HepG2 (cell line): ENCODE measurements around the gene SLAIN2. TPM values are rescaled to one million over a fixed set of nuclear protein-coding genes. Genes with fewer than 3 reads are reported as not detected.

Source experiments
- ATF7 ChIP-seq, 2 experiments: fragments of 450-650 bp in 1 of 2; sonication (generic) in 1 of 2; formaldehyde crosslinking in 1 of 2; IDR thresholded peaks; 2 replicates each; pipeline versions ENCODE4 v1.4.0 to v1.6.1; 2016 to 2020; ENCODE audit warnings: antibody characterized with exemption in 1 of 2, mild to moderate bottlenecking in 1 of 2, missing genetic modification reagents in 1 of 2
- CSRNP1 ChIP-seq: sonication (generic); formaldehyde crosslinking; IDR thresholded peaks from 2 replicates; pipeline ENCODE4 v1.8.1; 2023; ENCODE audit warnings: mild to moderate bottlenecking, missing genetic modification reagents
- ETS1 ChIP-seq: sonication (generic); formaldehyde crosslinking; IDR thresholded peaks from 2 replicates; pipeline ENCODE4 v1.4.0; 2020; ENCODE audit warnings: missing genetic modification reagents
- HMG20A ChIP-seq: IDR thresholded peaks from 2 replicates; pipeline ENCODE4 v1.6.1; 2016; ENCODE audit warnings: borderline replicate concordance
- HMGXB4 ChIP-seq, 2 experiments: sonication (generic) in 1 of 2; formaldehyde crosslinking in 1 of 2; IDR thresholded peaks; 2 replicates each; pipeline versions ENCODE4 v1.4.0 to v1.6.1; 2018 to 2020; ENCODE audit warnings: missing genetic modification reagents in 2 of 2, borderline replicate concordance in 1 of 2, low read depth in 1 of 2, mild to moderate bottlenecking in 1 of 2, missing biosample characterization in 1 of 2
- HNF1A ChIP-seq, 2 experiments: sonication (generic) in 1 of 2; formaldehyde crosslinking in 1 of 2; IDR thresholded peaks; 2 replicates each; pipeline versions ENCODE4 v1.4.0 to v1.6.1; 2016 to 2020; ENCODE audit warnings: borderline replicate concordance in 1 of 2, low read depth in 1 of 2, mild to moderate bottlenecking in 1 of 2, missing genetic modification reagents in 1 of 2
- KLF11 ChIP-seq: IDR thresholded peaks from 2 replicates; pipeline ENCODE4 v1.6.1; 2016; ENCODE audit warnings: missing compliant biosample characterization
- NCOA5 ChIP-seq: sonication (generic); formaldehyde crosslinking; IDR thresholded peaks from 2 replicates; pipeline ENCODE4 v1.4.0; 2020; ENCODE audit warnings: missing genetic modification reagents
- NFRKB ChIP-seq: fragments of 450-650 bp; IDR thresholded peaks from 2 replicates; pipeline ENCODE4 v1.6.1; 2017
- SMC3 ChIP-seq: IDR thresholded peaks from 2 replicates; pipeline ENCODE4 v1.6.1; 2011; ENCODE audit warnings: low read length, improper control_type of control experiment
- TP53 ChIP-seq: sonication (generic); formaldehyde crosslinking; conservative IDR thresholded peaks from 2 replicates; pipeline ENCODE4 v1.4.0; 2020; ENCODE audit warnings: missing genetic modification reagents
- U2AF1 ChIP-seq: fragments of 200-400 bp; formaldehyde crosslinking; optimal IDR thresholded peaks from 2 replicates; pipeline ENCODE3; 2017; ENCODE audit warnings: mild to moderate bottlenecking, low read depth, low read length
- U2AF2 ChIP-seq: fragments of 200-400 bp; formaldehyde crosslinking; IDR thresholded peaks from 2 replicates; pipeline ENCODE4 v1.6.1; 2017; ENCODE audit warnings: low read depth, mild to moderate bottlenecking, low read length
- ZFP36L2 ChIP-seq: sonication (generic); formaldehyde crosslinking; IDR thresholded peaks from 2 replicates; pipeline ENCODE4 v1.4.0; 2020; ENCODE audit warnings: missing genetic modification reagents
- ZKSCAN1 ChIP-seq: fragments of 150-350 bp; IDR thresholded peaks from 2 replicates; pipeline ENCODE4 v1.6.1; 2014; ENCODE audit warnings: low read length
- ZMYM4 ChIP-seq: sonication (generic); formaldehyde crosslinking; IDR thresholded peaks from 2 replicates; pipeline ENCODE4 v1.8.1; 2023; ENCODE audit warnings: mild to moderate bottlenecking, missing genetic modification reagents
- ZNF468 ChIP-seq: sonication (generic); formaldehyde crosslinking; IDR thresholded peaks from 2 replicates; pipeline ENCODE4 v1.8.0; 2022; ENCODE audit warnings: mild to moderate bottlenecking, moderate library complexity, missing genetic modification reagents
- ZNF546 ChIP-seq: sonication (generic); formaldehyde crosslinking; conservative IDR thresholded peaks from 2 replicates; pipeline ENCODE4 v1.8.1; 2023; ENCODE audit warnings: mild to moderate bottlenecking, missing genetic modification reagents
- ZNF709 ChIP-seq: sonication (generic); formaldehyde crosslinking; IDR thresholded peaks from 2 replicates; pipeline ENCODE4 v1.5.0; 2020; ENCODE audit warnings: mild to moderate bottlenecking, missing genetic modification reagents
- ZSCAN20 ChIP-seq: sonication (generic); formaldehyde crosslinking; IDR thresholded peaks from 2 replicates; pipeline ENCODE4 v1.4.0; 2020; ENCODE audit warnings: missing genetic modification reagents, mild to moderate bottlenecking, borderline replicate concordance
- polyA plus RNA-seq, 8 experiments: library from polyadenylated mRNA; depleted of rRNA in 3 of 8; stranded (reverse) in 7 of 8; unstranded in 1 of 8; fragments of >200 nt; fragmentation: Illumina TruSeq in 4 of 8; extraction: Trizol in 4 of 8; gene quantifications; 2 replicates each; pipeline versions ENCODE4 v1.2.1 to v1.2.3, GENCODE V29; 2011 to 2016; ENCODE audit warnings: low read depth in 4 of 8, missing spikeins in 1 of 8, mixed read lengths in 1 of 8; ENCODE audit not compliant: insufficient read depth in 1 of 8
- total RNA-seq, 5 experiments: library from RNA; depleted of rRNA; stranded (reverse); fragments of >200 nt; fragmentation: Illumina TruSeq; extraction: Trizol; gene quantifications; 2 replicates each; pipeline ENCODE4 v1.2.3, GENCODE V29; 2016; ENCODE audit warnings: low read depth in 1 of 5
- TF ChIP-seq, protein P1 (sequence below): IDR thresholded peaks from 2 replicates; pipeline ENCODE4 v1.6.1; 2016; ENCODE audit warnings: low read depth, borderline replicate concordance

The SLAIN2 gene
- total and polyA plus RNA-seq, 2 of the 13 experiments (the other 11 are each of a cell fraction or from before 2014, with no cell fraction given) = 20.7 to 22.5 TPM

- TF ChIP-seq KLF11 = no peak
- no peak for TF ChIP-seq NCOA5 (CRISPR knock-in tag)
- no peak for TF ChIP-seq ZNF709 (CRISPR knock-in tag)
- TF ChIP-seq ZKSCAN1 = no peak
- TF ChIP-seq, protein P1, sequence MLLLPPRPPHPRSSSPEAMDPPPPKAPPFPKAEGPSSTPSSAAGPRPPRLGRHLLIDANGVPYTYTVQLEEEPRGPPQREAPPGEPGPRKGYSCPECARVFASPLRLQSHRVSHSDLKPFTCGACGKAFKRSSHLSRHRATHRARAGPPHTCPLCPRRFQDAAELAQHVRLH (CRISPR knock-in tag) = no peak
- TF ChIP-seq ZSCAN20 (CRISPR knock-in tag) = no peak
- TF ChIP-seq U2AF2 = no peak
- no peak for TF ChIP-seq U2AF1
- no peak for TF ChIP-seq ZFP36L2 (CRISPR knock-in tag)
- TF ChIP-seq TP53 = no peak
- no peak for TF ChIP-seq ZNF546 (CRISPR knock-in tag)
- no peak for TF ChIP-seq HNF1A (IDR thresholded peaks at IDR 0.05; ENCODE audit: low read depth)
- no peak for TF ChIP-seq HNF1A (CRISPR knock-in tag; IDR thresholded peaks at IDR 0.05; ENCODE audit: borderline replicate concordance)
- 0 out of 2 replicates have a peak, but pooled peaks have one; percentile 6 for TF ChIP-seq CSRNP1 (CRISPR knock-in tag)
- TF ChIP-seq NFRKB = no peak
- no peak for TF ChIP-seq HMG20A (CRISPR knock-in tag)
- TF ChIP-seq HMGXB4 (CRISPR knock-in tag; IDR thresholded peaks at IDR 0.05; ENCODE audit: borderline replicate concordance in 1 of 2, low read depth in 1 of 2) = no peak
- no peak for TF ChIP-seq ATF7 (IDR thresholded peaks at IDR 0.05)
- no peak for TF ChIP-seq ATF7 (CRISPR knock-in tag; IDR thresholded peaks at IDR 0.05)
- TF ChIP-seq SMC3 = no peak
- TF ChIP-seq ZNF468 (CRISPR knock-in tag) = no peak
- TF ChIP-seq ETS1 (CRISPR knock-in tag) = no peak
- TF ChIP-seq ZMYM4 = no peak
Measured at GRCh38 chr4:48340276-48340964, 909 bp upstream of the SLAIN2 start (continued).
